CD14-positive monocyte (primary cell): ENCODE data around the gene GATC. TPM values are rescaled to one million over a fixed set of nuclear protein-coding genes. Genes with fewer than 3 reads are reported as not detected.
A peak's percentile ranks its signal among the peaks of the same experiment; 100 is the strongest.

Experiments
- DNase-seq, 3 donors: peaks; one replicate each; pipeline ENCODE4 v3.0.0-alpha.2; 2011 to 2022
- H2AFZ ChIP-seq: 2 replicates; pipeline ENCODE4 v1.6.0; 2012; ENCODE audit warnings: mild to moderate bottlenecking, low read depth, low read length, inconsistent platforms; ENCODE audit not compliant: insufficient read depth, poor library complexity, severe bottlenecking
- H3K27ac ChIP-seq, 2 donors: 1 replicate in 1 of 2; 2 replicates in 1 of 2; pipeline ENCODE4 v1.5.1; 2012 to 2013; ENCODE audit warnings: low read length in 2 of 2, control low read depth in 1 of 2, inconsistent platforms in 1 of 2, low read depth in 1 of 2, mild to moderate bottlenecking in 1 of 2
- H3K27me3 ChIP-seq, 2 donors: one replicate each; pipeline versions ENCODE4 v1.6.0 to v1.6.1; 2011 to 2013; ENCODE audit warnings: low read length in 2 of 2; ENCODE audit not compliant: control insufficient read depth in 2 of 2, insufficient read depth in 2 of 2
- H3K36me3 ChIP-seq, 2 donors: replicated peaks in 1 of 2; 1 replicate in 1 of 2; 2 replicates in 1 of 2; pipeline versions ENCODE4 v1.5.1 to v1.6.1; 2012 to 2013; ENCODE audit warnings: low read length in 2 of 2, control low read depth in 1 of 2, inconsistent platforms in 1 of 2, mild to moderate bottlenecking in 1 of 2; ENCODE audit not compliant: insufficient read depth in 2 of 2, control insufficient read depth in 1 of 2
- H3K4me1 ChIP-seq, 2 donors: 1 replicate in 1 of 2; 2 replicates in 1 of 2; pipeline versions ENCODE4 v1.5.1 to v1.6.1; 2012 to 2013; ENCODE audit warnings: low read length in 2 of 2, control low read depth in 1 of 2, inconsistent platforms in 1 of 2, mild to moderate bottlenecking in 1 of 2, moderate library complexity in 1 of 2; ENCODE audit not compliant: insufficient read depth in 2 of 2, control insufficient read depth in 1 of 2
- H3K4me2 ChIP-seq: replicated peaks from 2 replicates; pipeline ENCODE3; 2012; ENCODE audit warnings: low read length, moderate library complexity, mild to moderate bottlenecking; ENCODE audit not compliant: poor library complexity, severe bottlenecking; ENCODE audit errors: extremely low read depth
- H3K4me3 ChIP-seq, 3 experiments: fragments of 200-600 bp in 1 of 3; sonication (generic) in 1 of 3; replicated peaks in 1 of 3; 1 replicate in 2 of 3; 2 replicates in 1 of 3; pipeline ENCODE4 v1.5.1; 2011 to 2013; ENCODE audit warnings: low read length in 3 of 3, mild to moderate bottlenecking in 3 of 3, control low read depth in 2 of 3, low read depth in 2 of 3, inconsistent platforms in 1 of 3, moderate library complexity in 1 of 3
- H3K79me2 ChIP-seq: 2 replicates; pipeline ENCODE4 v1.6.0; 2012; ENCODE audit warnings: mild to moderate bottlenecking, control low read depth, inconsistent platforms, low read length, moderate library complexity; ENCODE audit not compliant: insufficient read depth
- H3K9ac ChIP-seq: 2 replicates; pipeline ENCODE4 v1.6.0; 2017; ENCODE audit warnings: low read length, mild to moderate bottlenecking; ENCODE audit not compliant: insufficient read depth, poor library complexity, severe bottlenecking
- H3K9me3 ChIP-seq, 2 donors: replicated peaks in 1 of 2; 1 replicate in 1 of 2; 2 replicates in 1 of 2; pipeline versions ENCODE4 v1.5.1 to v1.6.1; 2012 to 2013; ENCODE audit warnings: low read length in 2 of 2, control low read depth in 1 of 2; ENCODE audit not compliant: control insufficient read depth in 1 of 2, insufficient read depth in 1 of 2
- H4K20me1 ChIP-seq: 2 replicates; pipeline ENCODE4 v1.6.0; 2012; ENCODE audit warnings: mild to moderate bottlenecking, low read length, control low read depth, moderate library complexity; ENCODE audit not compliant: insufficient read depth
- H3K27ac Mint-ChIP-seq, 7 donors: one replicate each; pipeline ENCODE4 v1.8.0; 2020; ENCODE audit warnings: mild to moderate bottlenecking in 7 of 7, mixed read lengths in 7 of 7, moderate library complexity in 6 of 7, inconsistent platforms in 2 of 7
- H3K27me3 Mint-ChIP-seq, 3 donors: one replicate each; pipeline ENCODE4 v1.8.0; 2021 to 2022; ENCODE audit warnings: low read depth in 3 of 3, mild to moderate bottlenecking in 3 of 3, mixed read lengths in 3 of 3, moderate library complexity in 3 of 3, inconsistent platforms in 1 of 3
- H3K36me3 Mint-ChIP-seq, 2 donors: one replicate each; pipeline ENCODE4 v1.8.0; 2020; ENCODE audit warnings: mixed read lengths in 2 of 2, inconsistent platforms in 1 of 2, mild to moderate bottlenecking in 1 of 2
- H3K4me1 Mint-ChIP-seq: one replicate; pipeline ENCODE4 v1.8.0; 2020; ENCODE audit warnings: mild to moderate bottlenecking, mixed read lengths
- H3K4me3 Mint-ChIP-seq, 2 donors: one replicate each; pipeline ENCODE4 v1.8.0; 2020; ENCODE audit warnings: mild to moderate bottlenecking in 2 of 2, mixed read lengths in 2 of 2, moderate library complexity in 1 of 2
- H3K9me3 Mint-ChIP-seq, 7 donors: one replicate each; pipeline ENCODE4 v1.8.0; 2020 to 2022; ENCODE audit warnings: mixed read lengths in 7 of 7, mild to moderate bottlenecking in 6 of 7, moderate library complexity in 6 of 7, inconsistent platforms in 2 of 7
- WGBS: methylation state at CpG from one replicate; pipeline ENCODE4 v1.1.5; 2013; ENCODE audit warnings: missing lambda C conversion rate; ENCODE audit not compliant: insufficient coverage; 5-methylcytosine and 5-hydroxymethylcytosine counted together
- intact Hi-C, 2 donors: fragments of 100-400 bp; cut with micrococcal nuclease; formaldehyde crosslinking; loops; one replicate each; pipeline versions ENCODE4 v1.15.0 to v1.15.1; 2023
- polyA plus RNA-seq, 3 donors: library from polyadenylated mRNA; depleted of rRNA in 1 of 3; unstranded in 2 of 3; stranded (reverse) in 1 of 3; fragments of 300-500 nt in 2 of 3; fragments of >200 nt in 1 of 3; fragmentation: Illumina TruSeq in 2 of 3; gene quantifications; 1 replicate in 2 of 3; 2 replicates in 1 of 3; pipeline ENCODE4 v1.2.3, GENCODE V29; 2012 to 2021
- TF ChIP-seq, protein P1 (sequence below): fragments of 200-600 bp; IDR thresholded peaks from one replicate; pipeline ENCODE4 v1.8.0; 2022; ENCODE audit warnings: antibody characterized with exemption, mild to moderate bottlenecking

The GATC gene
- polyA plus RNA-seq, 3 donors = 10.7 to 13.8 (median 11.3) TPM

DNA sequence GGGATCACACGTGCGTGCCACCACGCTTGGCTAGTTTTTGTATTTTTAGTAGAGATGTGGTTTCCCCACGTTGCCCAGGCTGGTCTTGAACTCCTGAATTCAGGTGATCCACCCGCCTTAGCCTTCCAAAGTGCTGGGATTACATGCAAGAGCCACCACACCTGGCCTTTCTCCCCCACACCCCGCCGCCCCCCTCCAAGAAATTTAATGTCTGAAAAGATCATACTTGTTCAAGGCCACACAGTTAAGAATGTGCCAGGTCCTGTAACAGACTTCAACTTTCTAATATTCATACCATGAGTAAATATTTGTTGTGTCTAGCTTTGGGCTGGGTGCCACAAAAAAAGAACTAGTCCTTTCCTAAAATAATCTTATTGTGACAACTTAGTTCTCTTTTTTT is 9.1 kb downstream of the GATC start:
- Mint-ChIP-seq H3K4me1 (no peaks in the 10 kb centered on the region), H3K27ac (peak overlapping the region in 2 of 7 donors; percentile 8 to 37), H3K9me3 (no peaks in the 10 kb centered on the region), H3K4me3 (no peak overlapping the region), H3K27me3 (peaks cover 0 to 2% (median 1%) of the 10 kb centered on the region in 3 donors), H3K36me3 (peaks cover 41 to 67% of the 10 kb centered on the region in 2 donors)
- Histone ChIP-seq H3K36me3 (peaks cover 53 to 84% of the 10 kb centered on the region in 2 donors), H3K9me3 (no peaks in the 10 kb centered on the region), H3K27ac (no peak overlapping the region), H3K79me2 (peaks cover 25% of the 10 kb centered on the region), H2AFZ (no peak overlapping the region), H4K20me1 (peaks cover 64% of the 10 kb centered on the region), H3K27me3 (no peaks in the 10 kb centered on the region), H3K9ac (no peak overlapping the region), H3K4me3 (no peak overlapping the region), H3K4me1 (no peaks in the 10 kb centered on the region), H3K4me2 (no peak overlapping the region)
- intact Hi-C loops = no loop called here
- TF ChIP-seq, protein P1, sequence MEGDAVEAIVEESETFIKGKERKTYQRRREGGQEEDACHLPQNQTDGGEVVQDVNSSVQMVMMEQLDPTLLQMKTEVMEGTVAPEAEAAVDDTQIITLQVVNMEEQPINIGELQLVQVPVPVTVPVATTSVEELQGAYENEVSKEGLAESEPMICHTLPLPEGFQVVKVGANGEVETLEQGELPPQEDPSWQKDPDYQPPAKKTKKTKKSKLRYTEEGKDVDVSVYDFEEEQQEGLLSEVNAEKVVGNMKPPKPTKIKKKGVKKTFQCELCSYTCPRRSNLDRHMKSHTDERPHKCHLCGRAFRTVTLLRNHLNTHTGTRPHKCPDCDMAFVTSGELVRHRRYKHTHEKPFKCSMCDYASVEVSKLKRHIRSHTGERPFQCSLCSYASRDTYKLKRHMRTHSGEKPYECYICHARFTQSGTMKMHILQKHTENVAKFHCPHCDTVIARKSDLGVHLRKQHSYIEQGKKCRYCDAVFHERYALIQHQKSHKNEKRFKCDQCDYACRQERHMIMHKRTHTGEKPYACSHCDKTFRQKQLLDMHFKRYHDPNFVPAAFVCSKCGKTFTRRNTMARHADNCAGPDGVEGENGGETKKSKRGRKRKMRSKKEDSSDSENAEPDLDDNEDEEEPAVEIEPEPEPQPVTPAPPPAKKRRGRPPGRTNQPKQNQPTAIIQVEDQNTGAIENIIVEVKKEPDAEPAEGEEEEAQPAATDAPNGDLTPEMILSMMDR = no peak
- no peak for DNase-seq
- 90% methylated on average over 2 of the region's 7 CpGs for WGBS

DNA sequence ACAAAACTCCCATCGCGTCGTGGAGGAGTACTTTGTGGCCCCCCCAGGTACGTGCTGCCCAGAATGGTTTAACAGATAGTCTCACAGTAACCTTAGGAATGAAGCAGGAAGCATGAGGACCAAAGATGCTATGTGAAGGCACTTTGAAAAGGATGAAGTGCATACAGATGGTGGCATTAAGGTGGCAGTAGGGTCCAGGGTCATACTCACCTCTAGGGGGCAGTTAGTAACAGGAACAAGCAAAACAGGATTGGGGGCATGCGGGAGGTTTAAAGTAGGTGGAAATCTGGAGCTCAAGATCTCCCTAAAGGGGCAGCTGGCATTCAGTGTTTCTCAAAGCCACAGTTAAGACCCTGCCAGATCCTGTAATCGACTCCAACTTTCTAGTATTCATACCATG is 10.9 kb downstream of the GATC start:
- TF ChIP-seq, protein P1 = no peak
- Mint-ChIP-seq H3K9me3 (peaks cover 0 to 1% (median 0%) of the 10 kb centered on the region in 7 donors), H3K36me3 (peaks cover 51 to 82% of the 10 kb centered on the region in 2 donors), H3K27me3 (peaks cover 0 to 1% (median 0%) of the 10 kb centered on the region in 3 donors), H3K4me1 (no peaks in the 10 kb centered on the region), H3K27ac (peak overlapping the region in 3 of 7 donors; percentile 35 to 64 (median 36)), H3K4me3 (no peak overlapping the region)
- H3K4me1 ChIP-seq = no peaks in the 10 kb centered on the region
- H3K4me2 ChIP-seq = no peak overlapping the region
- no peaks in the 10 kb centered on the region for H3K27me3 ChIP-seq
- H2AFZ ChIP-seq = no peak overlapping the region
- no peaks in the 10 kb centered on the region for H3K9me3 ChIP-seq
- intact Hi-C loops = no loop called here
- H3K4me3 ChIP-seq = no peak overlapping the region
- WGBS = 100% methylated on average over 1 of the region's 6 CpGs
- peaks cover 76% of the 10 kb centered on the region for H4K20me1 ChIP-seq
- peaks cover 26% of the 10 kb centered on the region for H3K79me2 ChIP-seq
- H3K27ac ChIP-seq = no peak overlapping the region
- H3K9ac ChIP-seq = no peak overlapping the region
- H3K36me3 ChIP-seq = peaks cover 63 to 94% of the 10 kb centered on the region in 2 donors
- DNase-seq = no peak
